Measurements from ENCODE around the gene CHMP1A. TPM values are rescaled to one million over a fixed set of nuclear protein-coding genes. Genes with fewer than 3 reads are reported as not detected.
"Not testable (repeated sequence)": the region's sequence is repeated elsewhere in the genome, so short reads cannot be mapped to it uniquely, and the experiment has no call there.

The CHMP1A gene
- total and polyA plus RNA-seq, 2 donors (not counting 1 experiment from before 2014, with no cell fraction given) = 61.0 to 66.2 TPM

GRCh38 chr16:89636663-89637062 is 20.8 kb downstream of the CHMP1A start:
- H3K4me2 ChIP-seq (ENCODE audit: extremely low read depth, insufficient read depth, low read length) = no peak overlapping the region
- no peak overlapping the region for H3K27ac ChIP-seq (ENCODE audit: insufficient read depth, low read length)
- no peaks in the 10 kb centered on the region for H3K9me3 ChIP-seq (ENCODE audit: control insufficient read depth, insufficient read depth, low read depth, low read length)
- H3K79me2 ChIP-seq (ENCODE audit: control insufficient read depth, insufficient read depth, low read length) = no peaks in the 10 kb centered on the region
- H2AFZ ChIP-seq (ENCODE audit: low read length) = no peak overlapping the region
- H3K27me3 ChIP-seq (ENCODE audit: control insufficient read depth, insufficient read depth, low read length) = peaks cover 10% of the 10 kb centered on the region
- no peaks in the 10 kb centered on the region for H3K36me3 ChIP-seq (ENCODE audit: control insufficient read depth, insufficient read depth, low read length)
- no peak for DNase-seq (ENCODE audit: low read depth in 2 of 2)
- H3K9ac ChIP-seq (ENCODE audit: insufficient read depth, low read length) = no peak overlapping the region
- H3K4me1 ChIP-seq (ENCODE audit: control insufficient read depth, extremely low read depth, insufficient read depth, low read length) = peaks cover 12% of the 10 kb centered on the region
- TF ChIP-seq EZH2 (IDR thresholded peaks at IDR 0.05; ENCODE audit: low read length, missing control alignments) = no peak
- no peak for TF ChIP-seq CTCF (conservative IDR thresholded peaks at IDR 0.05 in 1 of 2, IDR thresholded peaks at IDR 0.05 in 1 of 2; ENCODE audit: low read depth in 1 of 2, low read length in 2 of 2)
- no peaks in the 10 kb centered on the region for H4K20me1 ChIP-seq (ENCODE audit: control insufficient read depth, extremely low read depth, insufficient read depth, low read length)
- H3K4me3 ChIP-seq (replicated peaks in 1 of 4; ENCODE audit: control extremely low read depth in 1 of 4, insufficient read depth in 1 of 4, low read depth in 3 of 4, low read length in 4 of 4) = no peak overlapping the region

DNA sequence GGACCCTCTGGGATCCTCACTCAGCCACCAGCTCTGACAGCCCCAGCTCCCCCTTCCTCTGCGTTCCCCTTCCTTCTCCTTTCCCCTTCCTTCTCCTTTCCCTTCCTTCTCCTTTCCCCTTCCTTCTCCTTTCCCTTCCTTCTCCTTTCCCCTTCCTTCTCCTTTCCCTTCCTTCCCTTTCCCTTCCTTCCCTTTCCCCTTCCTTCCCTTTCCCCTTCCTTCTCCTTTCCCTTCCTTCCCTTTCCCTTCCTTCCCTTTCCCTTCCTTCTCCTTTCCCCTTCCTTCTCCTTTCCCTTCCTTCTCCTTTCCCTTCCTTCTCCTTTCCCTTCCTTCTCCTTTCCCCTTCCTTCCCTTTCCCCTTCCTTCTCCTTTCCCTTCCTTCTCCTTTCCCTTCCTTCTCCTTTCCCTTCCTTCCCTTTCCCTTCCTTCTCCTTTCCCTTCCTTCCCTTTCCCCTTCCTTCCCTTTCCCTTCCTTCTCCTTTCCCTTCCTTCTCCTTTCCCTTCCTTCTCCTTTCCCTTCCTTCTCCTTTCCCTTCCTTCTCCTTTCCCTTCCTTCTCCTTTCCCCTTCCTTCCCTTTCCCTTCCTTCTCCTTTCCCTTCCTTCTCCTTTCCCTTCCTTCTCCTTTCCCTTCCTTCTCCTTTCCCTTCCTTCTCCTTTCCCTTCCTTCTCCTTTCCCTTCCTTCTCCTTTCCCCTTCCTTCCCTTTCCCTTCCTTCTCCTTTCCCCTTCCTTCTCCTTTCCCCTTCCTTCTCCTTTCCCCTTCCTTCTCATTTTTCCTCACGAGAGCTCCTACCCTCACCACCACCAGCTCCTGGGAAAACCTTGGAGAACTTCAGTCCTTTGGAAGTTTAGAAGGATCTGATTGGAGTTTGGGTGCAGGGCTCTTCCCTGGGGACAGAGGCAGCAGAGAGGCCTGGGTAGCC is 22.8 kb downstream of the CHMP1A start:
- not testable (repeated sequence) for H2AFZ ChIP-seq (ENCODE audit: low read length); H3K4me2 ChIP-seq (ENCODE audit: extremely low read depth, insufficient read depth, low read length); H3K9ac ChIP-seq (ENCODE audit: insufficient read depth, low read length); H3K9me3 ChIP-seq (ENCODE audit: control insufficient read depth, insufficient read depth, low read depth, low read length); H3K27me3 ChIP-seq (ENCODE audit: control insufficient read depth, insufficient read depth, low read length); H3K4me3 ChIP-seq (replicated peaks in 1 of 4; ENCODE audit: control extremely low read depth in 1 of 4, insufficient read depth in 1 of 4, low read depth in 3 of 4, low read length in 4 of 4); H3K36me3 ChIP-seq (ENCODE audit: control insufficient read depth, insufficient read depth, low read length); H4K20me1 ChIP-seq (ENCODE audit: control insufficient read depth, extremely low read depth, insufficient read depth, low read length); H3K27ac ChIP-seq (ENCODE audit: insufficient read depth, low read length); H3K79me2 ChIP-seq (ENCODE audit: control insufficient read depth, insufficient read depth, low read length); H3K4me1 ChIP-seq (ENCODE audit: control insufficient read depth, extremely low read depth, insufficient read depth, low read length); DNase-seq (ENCODE audit: low read depth in 2 of 2)
- peak; percentile 44 for TF ChIP-seq EZH2 (IDR thresholded peaks at IDR 0.05; ENCODE audit: low read length, missing control alignments)

DNA sequence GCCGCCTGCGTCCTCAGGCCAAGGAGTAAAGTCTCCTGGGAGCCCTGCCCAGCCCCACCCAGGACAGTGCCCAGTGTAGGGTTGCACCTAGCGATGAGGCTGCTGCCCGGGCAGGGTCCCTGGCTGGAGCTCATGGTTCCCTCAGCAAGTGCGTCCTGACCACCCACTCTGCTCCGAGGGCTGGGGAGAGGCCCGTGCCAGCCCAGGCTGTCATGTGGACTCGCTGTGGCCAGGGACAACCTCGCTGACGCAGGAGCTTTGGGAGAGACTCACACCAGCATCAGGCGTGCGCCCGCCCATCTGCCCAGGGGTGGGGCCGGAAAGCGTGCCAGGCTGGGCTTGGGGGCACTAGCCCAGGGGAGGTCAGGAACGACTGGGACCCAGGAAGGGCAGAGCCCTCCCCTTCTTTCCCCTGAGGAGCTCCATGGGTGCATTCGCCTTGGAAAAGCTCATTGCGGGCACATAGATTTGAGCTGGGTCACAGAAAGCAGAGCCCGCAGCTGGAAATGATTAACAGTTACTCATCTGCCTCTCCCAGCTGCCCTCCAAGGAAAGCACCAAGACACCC is 24.4 kb downstream of the CHMP1A start:
- no peak for TF ChIP-seq EZH2 (IDR thresholded peaks at IDR 0.05; ENCODE audit: low read length, missing control alignments)
- TF ChIP-seq CTCF (conservative IDR thresholded peaks at IDR 0.05 in 1 of 2, IDR thresholded peaks at IDR 0.05 in 1 of 2; ENCODE audit: low read depth in 1 of 2, low read length in 2 of 2) = no peak
- H2AFZ ChIP-seq (ENCODE audit: low read length) = no peak overlapping the region
- no peak overlapping the region for H3K4me3 ChIP-seq (replicated peaks in 1 of 4; ENCODE audit: control extremely low read depth in 1 of 4, insufficient read depth in 1 of 4, low read depth in 3 of 4, low read length in 4 of 4)
- no peaks in the 10 kb centered on the region for H3K9me3 ChIP-seq (ENCODE audit: control insufficient read depth, insufficient read depth, low read depth, low read length)
- peak; percentile 47 to 74 for DNase-seq (ENCODE audit: low read depth in 2 of 2)
- no peaks in the 10 kb centered on the region for H3K36me3 ChIP-seq (ENCODE audit: control insufficient read depth, insufficient read depth, low read length)
- H3K4me2 ChIP-seq (ENCODE audit: extremely low read depth, insufficient read depth, low read length) = no peak overlapping the region
- H4K20me1 ChIP-seq (ENCODE audit: control insufficient read depth, extremely low read depth, insufficient read depth, low read length) = no peaks in the 10 kb centered on the region
- no peak overlapping the region for H3K27ac ChIP-seq (ENCODE audit: insufficient read depth, low read length)
- no peaks in the 10 kb centered on the region for H3K79me2 ChIP-seq (ENCODE audit: control insufficient read depth, insufficient read depth, low read length)
- peaks cover 8% of the 10 kb centered on the region for H3K4me1 ChIP-seq (ENCODE audit: control insufficient read depth, extremely low read depth, insufficient read depth, low read length)
- H3K9ac ChIP-seq (ENCODE audit: insufficient read depth, low read length) = no peak overlapping the region
- H3K27me3 ChIP-seq (ENCODE audit: control insufficient read depth, insufficient read depth, low read length) = peaks cover 10% of the 10 kb centered on the region
